ENCODE measurements around the gene CALML6. TPM values are rescaled to one million over a fixed set of nuclear protein-coding genes. Genes with fewer than 3 reads are reported as not detected.

CALML6 gene
- polyA plus RNA-seq, 3 donors, result 0.24 TPM; not detected in 2

GRCh38 chr1:1889090-1889750 lies 25.8 kb upstream of the CALML6 start:
- no peak for DNase-seq
- peaks cover 2 to 6% (median 5%) of the 10 kb centered on the region in 3 donors for H3K27me3 Mint-ChIP-seq (ENCODE audit: low read depth in 3 of 3)
- no peaks in the 10 kb centered on the region for H3K9me3 Mint-ChIP-seq
- H3K36me3 ChIP-seq (replicated peaks in 1 of 2; ENCODE audit: control insufficient read depth in 1 of 2, insufficient read depth in 2 of 2, low read length in 2 of 2), result no peaks in the 10 kb centered on the region
- peak overlapping the region; percentile 86 for H3K4me2 ChIP-seq (replicated peaks; ENCODE audit: extremely low read depth, low read length, poor library complexity, severe bottlenecking)
- no peaks in the 10 kb centered on the region for H3K27me3 ChIP-seq (ENCODE audit: control insufficient read depth in 2 of 2, insufficient read depth in 2 of 2, low read length in 2 of 2)
- 10% methylated on average over 4 of the region's 9 CpGs for WGBS (ENCODE audit: insufficient coverage)
- peak overlapping the region; percentile 76 to 98 (median 89) for H3K4me3 ChIP-seq (replicated peaks in 1 of 3; ENCODE audit: low read depth in 2 of 3, low read length in 3 of 3)
- peaks cover 35 to 54% of the 10 kb centered on the region in 2 donors for H3K4me1 ChIP-seq (ENCODE audit: control insufficient read depth in 1 of 2, insufficient read depth in 2 of 2, low read length in 2 of 2)
- H4K20me1 ChIP-seq (ENCODE audit: insufficient read depth, low read length), result peaks cover 69% of the 10 kb centered on the region
- H3K36me3 Mint-ChIP-seq, result peaks cover 3 to 16% of the 10 kb centered on the region in 2 donors
- intact Hi-C loops (cut with micrococcal nuclease), result no loop called here
- peaks cover 80% of the 10 kb centered on the region for H3K79me2 ChIP-seq (ENCODE audit: insufficient read depth, low read length)
- H3K9me3 ChIP-seq (replicated peaks in 1 of 2; ENCODE audit: control insufficient read depth in 1 of 2, insufficient read depth in 1 of 2, low read length in 2 of 2), result no peaks in the 10 kb centered on the region
- H3K27ac Mint-ChIP-seq, result peak overlapping the region; percentile 83 to 91 (median 88)
- H2AFZ ChIP-seq (ENCODE audit: insufficient read depth, low read depth, low read length, poor library complexity, severe bottlenecking), result no peak overlapping the region
- peaks cover 57% of the 10 kb centered on the region for H3K4me1 Mint-ChIP-seq
- peak overlapping the region; percentile 87 for H3K4me3 Mint-ChIP-seq
- TF ChIP-seq, protein P1, sequence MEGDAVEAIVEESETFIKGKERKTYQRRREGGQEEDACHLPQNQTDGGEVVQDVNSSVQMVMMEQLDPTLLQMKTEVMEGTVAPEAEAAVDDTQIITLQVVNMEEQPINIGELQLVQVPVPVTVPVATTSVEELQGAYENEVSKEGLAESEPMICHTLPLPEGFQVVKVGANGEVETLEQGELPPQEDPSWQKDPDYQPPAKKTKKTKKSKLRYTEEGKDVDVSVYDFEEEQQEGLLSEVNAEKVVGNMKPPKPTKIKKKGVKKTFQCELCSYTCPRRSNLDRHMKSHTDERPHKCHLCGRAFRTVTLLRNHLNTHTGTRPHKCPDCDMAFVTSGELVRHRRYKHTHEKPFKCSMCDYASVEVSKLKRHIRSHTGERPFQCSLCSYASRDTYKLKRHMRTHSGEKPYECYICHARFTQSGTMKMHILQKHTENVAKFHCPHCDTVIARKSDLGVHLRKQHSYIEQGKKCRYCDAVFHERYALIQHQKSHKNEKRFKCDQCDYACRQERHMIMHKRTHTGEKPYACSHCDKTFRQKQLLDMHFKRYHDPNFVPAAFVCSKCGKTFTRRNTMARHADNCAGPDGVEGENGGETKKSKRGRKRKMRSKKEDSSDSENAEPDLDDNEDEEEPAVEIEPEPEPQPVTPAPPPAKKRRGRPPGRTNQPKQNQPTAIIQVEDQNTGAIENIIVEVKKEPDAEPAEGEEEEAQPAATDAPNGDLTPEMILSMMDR (IDR thresholded peaks at IDR 0.05), result no peak
- peak overlapping the region; percentile 76 to 91 for H3K27ac ChIP-seq (ENCODE audit: low read depth in 1 of 2, low read length in 2 of 2)
- peak overlapping the region; percentile 93 for H3K9ac ChIP-seq (ENCODE audit: insufficient read depth, low read length, poor library complexity, severe bottlenecking)

DNA sequence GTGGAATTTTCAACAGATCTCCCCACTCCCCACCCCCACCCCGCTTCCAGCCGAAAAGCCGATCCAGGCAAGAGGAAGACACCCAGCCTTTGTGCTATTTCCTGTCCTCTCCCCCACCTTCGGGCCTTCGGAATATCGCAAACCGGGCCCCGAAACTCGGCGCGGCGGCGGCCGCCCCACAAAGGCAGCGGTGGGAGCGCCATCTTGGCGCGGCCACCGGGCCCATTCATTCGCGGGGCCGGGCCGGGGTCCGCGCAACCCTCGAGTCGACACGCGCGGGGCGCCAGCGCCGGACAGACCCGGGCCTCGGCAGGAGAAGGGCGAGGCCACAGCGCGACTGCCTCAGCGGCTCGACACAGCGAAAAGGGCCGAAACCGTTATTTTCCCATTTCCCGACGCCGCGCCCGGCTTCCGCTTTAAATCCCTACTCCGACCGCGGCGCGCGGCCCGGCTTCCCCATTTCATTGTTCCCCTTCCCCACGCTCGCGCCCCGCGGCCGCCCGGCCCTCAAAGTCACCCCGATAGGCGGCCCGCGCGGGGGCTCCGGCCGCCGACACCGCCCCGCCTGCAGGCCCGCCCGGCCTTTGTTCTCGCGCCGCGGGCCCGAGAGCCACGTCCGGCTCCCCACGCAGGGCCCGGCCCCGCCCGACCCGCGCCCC lies 25.1 kb upstream of the CALML6 start:
- peak; percentile 87 to 90 (median 88) for DNase-seq
- H3K79me2 ChIP-seq (ENCODE audit: insufficient read depth, low read length), result peaks cover 73% of the 10 kb centered on the region
- H3K27ac Mint-ChIP-seq, result peak overlapping the region; percentile 83 to 93 (median 88)
- H4K20me1 ChIP-seq (ENCODE audit: insufficient read depth, low read length), result peaks cover 61% of the 10 kb centered on the region
- under 1% methylated on average over 87 of the region's 88 CpGs for WGBS (ENCODE audit: insufficient coverage)
- peaks cover 35 to 53% of the 10 kb centered on the region in 2 donors for H3K4me1 ChIP-seq (ENCODE audit: control insufficient read depth in 1 of 2, insufficient read depth in 2 of 2, low read length in 2 of 2)
- peak overlapping the region; percentile 87 for H3K4me3 Mint-ChIP-seq
- H3K9me3 Mint-ChIP-seq, result no peaks in the 10 kb centered on the region
- no peak overlapping the region for H2AFZ ChIP-seq (ENCODE audit: insufficient read depth, low read depth, low read length, poor library complexity, severe bottlenecking)
- peak overlapping the region; percentile 93 for H3K9ac ChIP-seq (ENCODE audit: insufficient read depth, low read length, poor library complexity, severe bottlenecking)
- peaks cover 5 to 11% (median 11%) of the 10 kb centered on the region in 3 donors for H3K27me3 Mint-ChIP-seq (ENCODE audit: low read depth in 3 of 3)
- H3K36me3 ChIP-seq (replicated peaks in 1 of 2; ENCODE audit: control insufficient read depth in 1 of 2, insufficient read depth in 2 of 2, low read length in 2 of 2), result no peaks in the 10 kb centered on the region
- TF ChIP-seq, protein P1 (IDR thresholded peaks at IDR 0.05), result no peak
- peak overlapping the region; percentile 76 to 91 for H3K27ac ChIP-seq (ENCODE audit: low read depth in 1 of 2, low read length in 2 of 2)
- H3K9me3 ChIP-seq (replicated peaks in 1 of 2; ENCODE audit: control insufficient read depth in 1 of 2, insufficient read depth in 1 of 2, low read length in 2 of 2), result no peaks in the 10 kb centered on the region
- peak overlapping the region; percentile 76 to 98 (median 89) for H3K4me3 ChIP-seq (replicated peaks in 1 of 3; ENCODE audit: low read depth in 2 of 3, low read length in 3 of 3)
- peaks cover 0 to 2% of the 10 kb centered on the region in 2 donors for H3K27me3 ChIP-seq (ENCODE audit: control insufficient read depth in 2 of 2, insufficient read depth in 2 of 2, low read length in 2 of 2)
- H3K4me1 Mint-ChIP-seq, result peaks cover 59% of the 10 kb centered on the region
- intact Hi-C loops (cut with micrococcal nuclease), result loop anchor here (5.0 to 10.0 kb wide), 4 partner anchors 33 to 113 kb away; partner anchors contain the start of gene NADK (in 1 of the 2)
- H3K36me3 Mint-ChIP-seq, result peaks cover 3 to 9% of the 10 kb centered on the region in 2 donors
- H3K4me2 ChIP-seq (replicated peaks; ENCODE audit: extremely low read depth, low read length, poor library complexity, severe bottlenecking), result peak overlapping the region; percentile 86

Measured in CD14-positive monocyte (primary cell).